ENCODE data around the gene MLLT1. TPM values are rescaled to one million over a fixed set of nuclear protein-coding genes. Genes with fewer than 3 reads are reported as not detected.

The MLLT1 gene
- total RNA-seq, 1 experiment from 2014 or later: 80.1 TPM

DNA sequence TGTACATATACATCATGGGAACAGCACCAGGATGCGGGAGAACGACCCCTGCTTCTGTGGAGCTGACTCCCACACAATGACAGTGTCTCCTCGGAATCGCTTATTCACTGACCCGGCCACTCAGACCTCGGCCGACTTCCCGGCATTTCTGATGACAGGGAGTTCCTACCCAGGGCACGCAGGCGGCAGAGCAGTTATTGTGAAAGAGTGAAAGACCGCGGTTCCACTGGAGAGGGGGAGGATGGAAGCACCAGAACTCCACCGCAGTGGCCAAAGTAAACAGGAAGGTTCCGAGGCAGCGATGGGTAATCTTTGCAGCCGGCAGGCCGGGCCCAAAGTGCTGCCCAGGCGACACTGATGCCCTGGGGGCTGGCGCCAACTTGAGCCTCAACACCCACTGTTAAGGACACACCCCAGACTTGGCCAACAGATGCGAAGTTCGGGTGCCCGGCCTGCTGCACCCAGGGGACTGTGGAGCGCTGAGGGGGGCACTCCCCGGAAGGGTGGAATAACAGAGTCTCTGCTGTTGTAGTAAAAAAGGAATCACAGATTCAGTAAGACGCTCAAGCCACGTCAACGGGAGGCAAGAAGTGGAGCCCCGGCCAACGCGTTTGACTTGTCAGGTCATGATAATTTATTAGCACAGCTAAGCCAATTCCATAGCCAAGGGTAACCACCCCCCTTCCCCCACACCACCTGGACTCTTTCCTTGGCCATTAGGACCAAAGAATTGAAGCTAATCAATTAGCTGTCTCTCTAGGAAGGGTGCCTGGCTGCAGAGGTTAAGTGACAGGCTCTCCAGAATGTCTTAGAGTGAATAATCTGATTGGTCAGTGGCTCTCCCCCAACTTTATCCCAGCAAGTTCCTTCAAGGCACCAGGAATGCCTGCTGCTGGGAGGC is 5.8 kb downstream of the MLLT1 start:
- Histone ChIP-seq H3K4me1 (ENCODE audit: insufficient read depth, low read length, poor library complexity, severe bottlenecking) (peaks cover 12% of the 10 kb centered on the region), H3K27ac (ENCODE audit: low read depth, low read length, poor library complexity, severe bottlenecking) (no peak overlapping the region), H3K27me3 (replicated peaks; ENCODE audit: insufficient read depth, low read depth, low read length, poor library complexity) (no peaks in the 10 kb centered on the region), H3K36me3 (ENCODE audit: insufficient read depth, low read length, poor library complexity, severe bottlenecking) (peaks cover 7% of the 10 kb centered on the region), H3K4me3 (ENCODE audit: low read depth, low read length, poor library complexity, severe bottlenecking) (no peak overlapping the region), H3K9me3 (ENCODE audit: low read depth, low read length, poor library complexity, severe bottlenecking) (no peaks in the 10 kb centered on the region)
- TF ChIP-seq EZH2 (IDR thresholded peaks at IDR 0.05; ENCODE audit: borderline replicate concordance, low read depth, low read length, poor library complexity, severe bottlenecking) (no peak), CTCF (conservative IDR thresholded peaks at IDR 0.05; ENCODE audit: low read depth, low read length) (no peak)
- no peak for DNase-seq (ENCODE audit: low spot score)
- intact Hi-C loops (cut with micrococcal nuclease; ENCODE audit: unreplicated experiment): no loop called here
- no TSS peak for BruUV-seq (replicated peaks)
- CTCF ChIA-PET: no interaction called here
- POLR2A ChIA-PET (ENCODE audit: low non-redundant PET): no interaction called here

DNA sequence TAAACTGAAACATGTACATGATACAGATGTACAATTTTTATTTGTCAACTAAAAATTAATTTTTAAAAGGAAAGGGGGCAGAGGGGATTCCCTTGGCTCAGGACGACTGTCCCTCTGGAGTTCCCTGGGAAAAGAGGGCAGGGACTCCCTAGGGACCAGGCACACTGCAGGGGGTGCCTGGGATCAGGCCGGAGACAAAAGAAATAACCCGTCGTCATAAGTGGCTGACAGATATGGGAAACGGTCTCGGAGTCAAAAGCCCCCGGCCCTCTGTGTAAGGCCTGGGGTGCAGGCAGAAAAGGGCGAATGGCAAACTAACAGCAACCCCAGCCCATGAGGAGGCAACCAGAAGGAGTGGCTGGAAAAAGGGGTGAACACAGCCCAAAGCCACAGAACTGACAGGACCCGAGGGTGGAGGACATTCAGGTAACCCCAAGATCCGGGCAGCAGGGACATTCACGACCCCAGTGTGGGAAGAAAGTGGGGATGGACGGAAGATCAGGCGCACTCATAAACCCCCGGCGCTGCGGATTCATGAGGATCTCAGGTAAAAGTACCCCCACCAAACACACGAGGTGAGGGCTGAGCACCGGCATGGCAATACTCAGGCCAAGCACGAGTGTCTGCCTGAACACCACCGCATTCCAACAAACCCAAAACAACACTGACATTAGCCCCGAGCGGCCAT is 6.7 kb downstream of the MLLT1 start:
- ChIA-PET CTCF (no interaction called here), POLR2A (ENCODE audit: low non-redundant PET) (no interaction called here)
- no peaks in the 10 kb centered on the region for H3K9me3 ChIP-seq (ENCODE audit: low read depth, low read length, poor library complexity, severe bottlenecking)
- DNase-seq (ENCODE audit: low spot score): no peak
- no peak for TF ChIP-seq CTCF (conservative IDR thresholded peaks at IDR 0.05; ENCODE audit: low read depth, low read length)
- peaks cover 7% of the 10 kb centered on the region for H3K36me3 ChIP-seq (ENCODE audit: insufficient read depth, low read length, poor library complexity, severe bottlenecking)
- no peak overlapping the region for H3K4me3 ChIP-seq (ENCODE audit: low read depth, low read length, poor library complexity, severe bottlenecking)
- no peak overlapping the region for H3K27ac ChIP-seq (ENCODE audit: low read depth, low read length, poor library complexity, severe bottlenecking)
- no peaks in the 10 kb centered on the region for H3K27me3 ChIP-seq (replicated peaks; ENCODE audit: insufficient read depth, low read depth, low read length, poor library complexity)
- intact Hi-C loops (cut with micrococcal nuclease; ENCODE audit: unreplicated experiment): no loop called here
- peaks cover 4% of the 10 kb centered on the region for H3K4me1 ChIP-seq (ENCODE audit: insufficient read depth, low read length, poor library complexity, severe bottlenecking)
- BruUV-seq (replicated peaks): no TSS peak

- no peak for TF ChIP-seq CTCF (conservative IDR thresholded peaks at IDR 0.05; ENCODE audit: low read depth, low read length)
- TF ChIP-seq EZH2 (IDR thresholded peaks at IDR 0.05; ENCODE audit: borderline replicate concordance, low read depth, low read length, poor library complexity, severe bottlenecking): no peak
- no TSS peak for BruUV-seq (replicated peaks)
- no peak overlapping the region for H3K4me3 ChIP-seq (ENCODE audit: low read depth, low read length, poor library complexity, severe bottlenecking)
- intact Hi-C loops (cut with micrococcal nuclease; ENCODE audit: unreplicated experiment): no loop called here
- no peaks in the 10 kb centered on the region for H3K4me1 ChIP-seq (ENCODE audit: insufficient read depth, low read length, poor library complexity, severe bottlenecking)
- no peaks in the 10 kb centered on the region for H3K27me3 ChIP-seq (replicated peaks; ENCODE audit: insufficient read depth, low read depth, low read length, poor library complexity)
- CTCF ChIA-PET: no interaction called here
- POLR2A ChIA-PET (ENCODE audit: low non-redundant PET): no interaction called here
- no peak for DNase-seq (ENCODE audit: low spot score)
- no peaks in the 10 kb centered on the region for H3K9me3 ChIP-seq (ENCODE audit: low read depth, low read length, poor library complexity, severe bottlenecking)
- peaks cover 14% of the 10 kb centered on the region for H3K36me3 ChIP-seq (ENCODE audit: insufficient read depth, low read length, poor library complexity, severe bottlenecking)
- peak overlapping the region; percentile 48 for H3K27ac ChIP-seq (ENCODE audit: low read depth, low read length, poor library complexity, severe bottlenecking)
Observed at GRCh38 chr19:6272411-6272791, 7.4 kb downstream of the MLLT1 start.
